HUES48 (cell line): ENCODE data around the gene EXT2.

ENCODE experiments used
- H3K27ac ChIP-seq: one replicate; pipeline ENCODE4 v1.7.0; 2013; ENCODE audit warnings: low read depth, low read length, inconsistent platforms
- H3K27me3 ChIP-seq: 2 replicates; pipeline ENCODE4 v1.6.1; 2013; ENCODE audit warnings: mild to moderate bottlenecking, low read length; ENCODE audit not compliant: control insufficient read depth, insufficient read depth
- H3K36me3 ChIP-seq: 2 replicates; pipeline ENCODE4 v1.6.1; 2013; ENCODE audit warnings: low read length; ENCODE audit not compliant: control insufficient read depth, insufficient read depth
- H3K4me1 ChIP-seq: 2 replicates; pipeline ENCODE4 v1.6.1; 2013; ENCODE audit warnings: mild to moderate bottlenecking, low read length; ENCODE audit not compliant: control insufficient read depth, insufficient read depth
- H3K4me3 ChIP-seq: 2 replicates; pipeline ENCODE4 v1.5.1; 2013; ENCODE audit warnings: mild to moderate bottlenecking, low read depth, low read length
- H3K9ac ChIP-seq: 2 replicates; pipeline ENCODE4 v1.6.1; 2013; ENCODE audit warnings: mild to moderate bottlenecking, low read depth, low read length, moderate library complexity
- H3K9me3 ChIP-seq: 2 replicates; pipeline ENCODE4 v1.6.1; 2013; ENCODE audit warnings: low read length; ENCODE audit not compliant: control insufficient read depth, insufficient read depth

Gene EXT2

GRCh38 chr11:44257338-44258189 is 162.1 kb downstream of the EXT2 start:
- H3K27me3 ChIP-seq: no peaks in the 10 kb centered on the region
- no peaks in the 10 kb centered on the region for H3K4me1 ChIP-seq
- no peak overlapping the region for H3K9ac ChIP-seq
- H3K36me3 ChIP-seq: no peaks in the 10 kb centered on the region
- peaks cover 10% of the 10 kb centered on the region; the same call in 1 of the 2 replicates for H3K9me3 ChIP-seq
- H3K27ac ChIP-seq: no peak overlapping the region
- H3K4me3 ChIP-seq: no peak overlapping the region

- Histone ChIP-seq H3K4me3 (no peak overlapping the region), H3K36me3 (no peaks in the 10 kb centered on the region), H3K9me3 (peaks cover 4% of the 10 kb centered on the region; the same call in 1 of the 2 replicates), H3K4me1 (no peaks in the 10 kb centered on the region), H3K27me3 (no peaks in the 10 kb centered on the region), H3K27ac (no peak overlapping the region), H3K9ac (no peak overlapping the region)
Measured at GRCh38 chr11:44258190-44258489, 162.7 kb downstream of the EXT2 start.

GRCh38 chr11:44258839-44259420 is 163.5 kb downstream of the EXT2 start:
- H3K36me3 ChIP-seq: no peaks in the 10 kb centered on the region
- H3K9ac ChIP-seq: no peak overlapping the region
- no peaks in the 10 kb centered on the region for H3K27me3 ChIP-seq
- H3K4me3 ChIP-seq: no peak overlapping the region
- H3K27ac ChIP-seq: no peak overlapping the region
- no peaks in the 10 kb centered on the region for H3K9me3 ChIP-seq
- no peaks in the 10 kb centered on the region for H3K4me1 ChIP-seq

- Histone ChIP-seq H3K27ac (no peak overlapping the region), H3K4me3 (no peak overlapping the region), H3K36me3 (no peaks in the 10 kb centered on the region), H3K9ac (no peak overlapping the region), H3K4me1 (no peaks in the 10 kb centered on the region), H3K27me3 (no peaks in the 10 kb centered on the region), H3K9me3 (no peaks in the 10 kb centered on the region)
Measured at GRCh38 chr11:44260081-44260480, 164.6 kb downstream of the EXT2 start.

GRCh38 chr11:44261800-44262591 is 166.5 kb downstream of the EXT2 start:
- Histone ChIP-seq H3K9ac (no peak overlapping the region), H3K4me3 (no peak overlapping the region), H3K36me3 (no peaks in the 10 kb centered on the region), H3K27ac (no peak overlapping the region), H3K4me1 (no peaks in the 10 kb centered on the region), H3K9me3 (no peaks in the 10 kb centered on the region), H3K27me3 (no peaks in the 10 kb centered on the region)

GRCh38 chr11:44263738-44264437 is 168.4 kb downstream of the EXT2 start:
- Histone ChIP-seq H3K4me1 (no peaks in the 10 kb centered on the region), H3K27ac (no peak overlapping the region), H3K9ac (no peak overlapping the region), H3K9me3 (no peaks in the 10 kb centered on the region), H3K36me3 (no peaks in the 10 kb centered on the region), H3K27me3 (no peaks in the 10 kb centered on the region), H3K4me3 (no peak overlapping the region)

- Histone ChIP-seq H3K36me3 (no peaks in the 10 kb centered on the region), H3K9ac (no peak overlapping the region), H3K4me3 (no peak overlapping the region), H3K4me1 (no peaks in the 10 kb centered on the region), H3K27ac (no peak overlapping the region), H3K27me3 (no peaks in the 10 kb centered on the region), H3K9me3 (no peaks in the 10 kb centered on the region)
Measured at GRCh38 chr11:44264438-44264749, 168.9 kb downstream of the EXT2 start.

- no peaks in the 10 kb centered on the region for H3K36me3 ChIP-seq
- no peak overlapping the region for H3K4me3 ChIP-seq
- no peaks in the 10 kb centered on the region for H3K4me1 ChIP-seq
- H3K27me3 ChIP-seq: no peaks in the 10 kb centered on the region
- H3K9me3 ChIP-seq: no peaks in the 10 kb centered on the region
- no peak overlapping the region for H3K27ac ChIP-seq
- H3K9ac ChIP-seq: no peak overlapping the region
Measured at GRCh38 chr11:44264761-44265160, 169.3 kb downstream of the EXT2 start.

GRCh38 chr11:44266056-44266780 is 170.7 kb downstream of the EXT2 start:
- Histone ChIP-seq H3K27me3 (no peaks in the 10 kb centered on the region), H3K9ac (no peak overlapping the region), H3K27ac (no peak overlapping the region), H3K4me3 (no peak overlapping the region), H3K9me3 (no peaks in the 10 kb centered on the region), H3K36me3 (no peaks in the 10 kb centered on the region), H3K4me1 (no peaks in the 10 kb centered on the region)

- H3K9ac ChIP-seq: no peak overlapping the region
- no peaks in the 10 kb centered on the region for H3K9me3 ChIP-seq
- no peaks in the 10 kb centered on the region for H3K36me3 ChIP-seq
- H3K27ac ChIP-seq: no peak overlapping the region
- H3K27me3 ChIP-seq: no peaks in the 10 kb centered on the region
- no peak overlapping the region for H3K4me3 ChIP-seq
- no peaks in the 10 kb centered on the region for H3K4me1 ChIP-seq
Measured at GRCh38 chr11:44267006-44267749, 171.7 kb downstream of the EXT2 start.
